ENCODE results near the gene CTCF.

CTCF gene

DNA sequence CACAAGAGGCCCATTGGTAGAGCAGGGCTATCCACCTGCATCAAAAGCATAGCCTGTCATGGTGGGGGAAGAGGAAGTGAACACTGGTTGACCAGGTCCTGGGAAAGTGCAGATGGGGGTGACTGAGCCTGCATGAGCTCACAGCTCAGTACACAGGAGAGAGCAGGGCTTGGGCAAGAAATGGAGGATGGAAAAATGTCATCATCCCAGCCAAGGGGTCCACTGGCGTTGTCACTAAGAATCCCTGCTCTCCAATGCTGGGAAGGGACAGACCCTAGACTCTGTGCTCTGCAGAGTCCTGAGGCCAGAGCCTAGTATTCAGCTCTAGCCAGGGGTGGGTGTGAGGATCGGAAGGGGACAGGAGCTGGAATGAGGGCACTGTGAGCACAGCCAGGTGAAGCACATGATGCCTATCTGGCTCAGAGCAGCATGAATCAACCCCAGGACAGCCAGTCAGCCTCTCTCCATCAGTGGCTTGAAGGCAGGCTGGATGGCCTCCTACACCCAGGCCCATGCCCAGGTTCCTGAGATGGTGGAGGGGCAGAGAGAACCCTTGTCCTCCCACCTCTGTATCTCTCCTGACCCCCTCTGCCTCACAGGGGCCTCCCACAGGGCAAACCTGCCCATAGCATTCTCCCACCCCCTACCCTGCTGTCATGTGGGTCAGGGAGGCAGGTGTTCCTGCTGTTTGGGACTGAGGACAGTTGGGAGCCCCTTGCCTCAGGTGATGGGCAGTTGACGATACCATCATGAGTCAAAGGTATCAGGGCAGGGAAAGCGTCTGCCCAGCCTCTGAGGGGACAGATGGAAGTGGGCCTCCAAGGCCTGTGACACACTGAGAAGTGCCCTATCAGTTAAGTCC is 13.8 kb upstream of the CTCF start:
- DNase-seq, result no peak

DNA sequence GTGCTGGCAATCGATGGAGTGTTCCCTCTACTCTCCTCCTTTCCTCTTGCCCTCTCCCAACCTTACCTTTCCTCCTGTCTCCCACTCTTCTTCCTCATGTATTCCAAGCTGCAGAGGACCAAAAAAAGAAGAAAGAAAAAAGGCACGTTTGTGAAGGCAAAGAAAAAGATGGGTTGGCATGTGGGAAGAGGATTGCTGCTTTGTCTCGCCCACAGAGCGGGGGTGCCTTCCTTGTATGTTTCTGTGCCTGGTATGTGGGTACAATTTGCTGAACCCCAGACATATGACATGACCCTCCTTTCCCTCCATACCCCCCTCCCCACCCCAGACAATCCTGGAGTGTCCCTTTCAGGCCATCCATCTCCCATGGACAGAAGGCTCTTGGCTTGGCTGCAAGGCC is 13.1 kb upstream of the CTCF start:
- DNase-seq, result peak in 2 of 56 donors; percentile 24 to 31

DNA sequence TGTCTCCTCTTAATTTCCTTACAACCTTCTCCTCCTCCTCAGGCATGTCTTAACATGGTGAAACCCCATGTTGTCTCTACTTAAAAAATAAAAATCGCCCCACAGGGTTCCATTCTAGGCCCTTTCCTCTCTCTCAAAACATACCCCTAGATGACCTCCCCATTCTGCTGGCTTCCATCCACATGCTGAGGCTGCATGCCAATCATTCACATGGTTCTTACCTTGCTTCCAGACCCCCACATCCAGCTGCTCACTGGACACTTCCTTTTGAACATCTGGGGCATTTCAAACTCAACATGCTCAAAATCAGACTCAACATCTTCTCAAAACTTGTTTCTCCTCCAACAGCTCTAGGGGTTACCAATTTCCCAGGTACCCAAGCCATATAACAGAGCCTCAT is 12.4 kb upstream of the CTCF start:
- no peak for DNase-seq

DNA sequence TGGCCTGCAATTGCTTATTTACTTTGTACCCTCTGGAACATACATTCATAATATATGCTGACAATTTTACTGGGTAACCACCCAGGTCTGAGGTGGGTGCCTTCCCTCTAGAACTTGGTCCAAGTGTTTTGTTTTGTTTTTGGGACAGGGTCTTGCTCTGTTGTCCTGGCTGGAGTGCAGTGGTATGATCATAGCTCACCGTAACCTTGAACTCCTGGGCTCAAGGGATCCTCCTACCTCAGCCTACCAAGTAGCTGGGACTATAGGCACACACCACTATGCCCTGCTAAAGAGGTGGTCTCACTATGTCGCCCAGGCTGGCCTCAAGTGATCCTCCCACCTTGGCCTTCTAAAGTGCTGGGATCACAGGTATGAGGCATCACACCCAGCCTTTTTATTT is 11.2 kb upstream of the CTCF start:
- DNase-seq, result no peak

DNA sequence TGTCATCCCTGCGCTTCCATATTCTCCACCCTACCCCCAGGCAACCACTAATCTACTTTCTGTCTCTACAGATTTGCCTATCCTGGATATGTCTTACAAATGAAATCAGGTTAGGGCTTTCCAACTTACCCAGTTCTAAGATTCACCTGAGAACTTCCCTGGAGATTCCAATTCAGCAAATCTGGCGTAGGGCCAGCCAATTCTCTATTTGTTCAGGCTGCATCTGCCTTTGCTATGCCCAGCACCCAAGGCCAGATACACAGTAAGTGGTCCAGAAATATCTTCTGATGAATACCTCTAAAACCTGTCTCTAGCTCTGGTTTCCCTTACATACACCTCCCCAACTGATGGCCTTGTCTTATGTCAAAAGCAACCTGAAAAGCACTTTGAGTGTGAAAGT is 10.4 kb upstream of the CTCF start:
- DNase-seq, result no peak

DNA sequence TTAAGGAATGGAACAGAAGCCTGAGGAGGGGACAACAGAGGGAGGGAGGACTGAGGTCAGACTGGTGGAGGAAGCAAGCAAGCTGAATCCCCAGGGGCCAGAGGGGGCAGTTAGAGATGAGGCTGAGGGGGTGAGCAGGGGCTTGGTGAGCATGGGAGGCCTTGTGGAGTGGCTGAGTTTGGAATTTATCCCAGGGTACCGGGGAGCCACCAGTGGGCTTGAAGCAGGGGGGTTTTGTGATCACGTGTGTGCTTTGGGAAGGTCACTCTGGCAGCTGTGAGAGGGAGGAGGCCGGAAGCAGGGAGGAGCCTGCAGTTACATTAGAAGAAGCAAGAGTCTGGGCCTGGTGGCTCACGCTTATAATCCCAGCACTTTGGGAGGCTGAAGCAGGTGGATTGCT is 9.8 kb upstream of the CTCF start:
- no peak for DNase-seq

DNA sequence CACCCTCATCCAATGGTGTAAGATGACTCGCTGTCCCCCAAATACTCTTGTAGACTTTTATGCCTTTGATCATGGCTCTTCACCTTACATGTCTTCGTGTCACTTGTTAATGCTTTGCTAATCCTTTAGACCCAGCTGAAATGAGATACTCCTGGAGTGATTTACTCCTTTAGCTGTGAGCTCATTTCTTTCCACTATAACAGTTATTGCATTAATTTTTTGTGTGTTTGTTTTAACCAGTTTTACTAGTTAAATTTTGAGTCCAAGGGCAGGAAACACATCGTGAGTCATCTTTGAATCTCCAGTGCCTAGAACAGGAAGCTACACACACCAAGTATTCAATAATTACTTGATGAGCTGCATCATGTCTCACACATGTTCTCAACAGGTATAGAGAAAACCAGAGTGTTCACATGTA is 6.5 kb upstream of the CTCF start:
- no peak for DNase-seq

DNA sequence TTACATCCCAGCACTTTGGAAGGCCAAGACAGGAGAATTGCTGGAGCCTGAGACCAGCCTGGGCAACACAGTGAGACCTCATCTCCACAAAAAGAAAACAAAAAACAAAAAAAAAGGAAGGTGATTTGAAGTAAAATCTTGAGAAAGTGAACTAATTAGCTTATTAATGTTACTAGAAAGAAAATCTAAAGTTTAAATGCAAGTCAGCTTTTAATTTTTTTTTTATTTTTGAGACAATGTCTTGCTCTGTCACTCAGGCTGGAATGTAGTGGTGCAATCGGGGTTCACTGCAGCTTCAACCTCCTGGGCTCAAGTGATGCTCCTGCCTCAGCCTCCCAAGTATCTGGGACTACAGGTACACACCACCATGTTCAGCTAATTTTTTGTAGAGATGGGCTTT is 3.5 kb upstream of the CTCF start:
- DNase-seq, result no peak

DNA sequence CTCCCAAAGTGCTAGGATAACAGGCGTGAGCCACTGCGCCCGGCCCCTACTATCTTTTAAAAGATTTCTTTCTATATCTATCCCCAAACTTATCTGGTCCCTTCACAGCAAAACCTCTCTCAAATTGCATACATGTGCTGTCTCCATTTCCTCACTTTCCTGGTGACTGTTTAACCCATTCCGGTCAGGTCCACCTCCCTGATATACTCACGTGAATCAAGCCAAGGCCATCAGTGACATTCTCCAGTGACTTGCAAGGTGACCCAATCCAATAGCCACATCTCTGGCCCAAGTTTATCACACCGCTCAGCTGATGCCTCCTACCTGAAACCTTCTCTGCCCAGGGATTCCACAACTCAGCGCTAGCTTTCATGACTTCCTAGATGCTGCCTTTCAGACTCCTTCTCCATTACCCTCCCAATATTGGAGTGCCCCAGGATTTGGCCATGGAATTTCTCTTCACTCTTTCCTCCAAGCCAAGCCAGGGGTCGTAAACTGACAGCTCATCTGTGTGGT is 1.4 kb upstream of the CTCF start:
- DNase-seq, result no peak

DNA sequence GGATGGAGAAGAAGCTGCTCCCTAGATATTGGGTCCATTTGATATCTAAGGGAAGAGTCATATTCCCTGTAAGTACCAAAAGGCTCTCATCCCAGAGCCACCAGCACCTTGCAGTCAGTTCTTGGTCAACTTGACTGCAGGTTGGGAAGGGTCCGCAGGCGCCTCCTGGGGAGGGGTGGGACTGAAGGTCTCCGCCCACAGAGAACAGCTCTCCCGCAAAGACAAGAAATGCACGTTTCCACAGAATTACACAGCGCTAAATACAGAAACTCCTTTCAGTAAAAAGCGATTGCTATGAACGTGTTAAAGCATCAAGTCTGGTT is 864 bp upstream of the CTCF start:
- DNase-seq, result no peak

DNA sequence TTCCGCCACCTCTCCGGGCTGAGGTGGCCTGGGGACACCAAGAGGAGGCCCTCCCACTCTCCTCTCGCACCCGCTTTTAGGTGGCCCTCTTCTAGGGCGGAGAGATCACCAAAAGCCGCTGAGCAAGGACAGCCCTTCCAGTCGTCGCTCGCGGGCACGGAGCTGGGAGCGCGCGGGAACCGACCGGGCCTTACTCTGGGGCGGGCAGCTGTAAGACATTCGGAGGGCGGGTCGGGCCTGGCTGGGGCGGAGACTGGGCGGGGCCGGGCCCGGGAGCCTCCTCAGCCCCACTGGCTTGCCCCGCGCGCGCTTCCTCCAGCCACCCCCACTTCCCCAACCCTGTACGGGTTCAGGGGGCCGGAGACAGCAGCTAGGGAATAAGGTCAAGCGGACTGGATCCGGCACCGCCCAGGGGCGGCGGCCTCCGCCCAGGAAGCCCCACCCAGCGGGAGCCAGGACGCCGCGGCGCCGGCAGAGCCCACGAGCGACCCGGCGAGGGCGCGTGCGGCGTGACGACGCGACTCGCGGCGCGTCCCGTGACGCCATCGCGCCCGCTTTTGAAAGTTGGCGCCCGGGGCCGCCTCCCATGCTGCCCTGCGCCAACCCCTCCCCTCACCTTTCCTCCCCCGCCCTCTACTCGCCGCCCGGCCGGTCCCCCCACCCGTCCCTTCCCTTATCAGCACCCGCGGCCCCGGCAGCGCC is 351 bp upstream of the CTCF start:
- peak in 55 of 56 donors; percentile 76 to 98 (median 94) for DNase-seq

DNA sequence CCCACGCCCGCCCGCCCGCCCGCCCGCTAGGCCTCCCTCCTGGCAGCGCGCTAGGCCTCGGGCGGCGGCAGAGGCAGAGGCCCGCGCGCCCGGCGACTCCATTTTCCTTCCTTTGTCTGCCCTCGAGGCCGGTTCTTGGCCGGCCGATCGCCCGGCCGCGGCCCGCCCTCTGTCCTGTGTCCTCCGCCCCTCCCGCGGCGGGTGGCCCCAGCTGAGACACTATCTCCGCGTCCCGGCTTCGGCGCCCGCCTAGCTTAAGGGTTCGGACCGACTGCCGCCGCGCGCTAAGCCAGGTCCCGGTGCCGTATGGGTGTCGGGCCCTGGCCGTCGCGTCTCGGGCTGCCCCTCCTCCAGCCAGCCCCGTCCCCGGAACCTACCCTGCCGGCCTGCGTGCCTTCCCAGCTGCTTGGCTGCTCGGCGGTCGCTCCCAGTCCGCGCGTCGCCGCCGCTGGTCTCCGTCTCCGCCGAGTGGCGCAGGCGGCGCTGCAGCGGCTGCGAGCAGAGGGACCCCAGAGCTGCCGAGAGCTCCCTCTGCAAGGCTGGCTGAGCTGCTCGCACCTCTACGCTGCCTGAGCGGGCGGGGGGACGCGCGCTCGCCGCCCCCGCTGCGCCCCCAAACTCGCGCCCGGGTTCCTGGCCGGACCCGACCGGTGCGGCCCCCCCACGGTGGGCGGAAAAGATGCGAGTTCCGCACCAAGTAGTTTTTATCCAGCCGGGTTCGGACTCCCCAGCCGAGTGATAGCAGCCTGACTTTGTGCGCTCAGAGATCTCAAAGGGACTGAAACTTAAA is 787 bp downstream of the CTCF start:
- peak in 44 of 56 donors; percentile 26 to 82 (median 66) for DNase-seq

DNA sequence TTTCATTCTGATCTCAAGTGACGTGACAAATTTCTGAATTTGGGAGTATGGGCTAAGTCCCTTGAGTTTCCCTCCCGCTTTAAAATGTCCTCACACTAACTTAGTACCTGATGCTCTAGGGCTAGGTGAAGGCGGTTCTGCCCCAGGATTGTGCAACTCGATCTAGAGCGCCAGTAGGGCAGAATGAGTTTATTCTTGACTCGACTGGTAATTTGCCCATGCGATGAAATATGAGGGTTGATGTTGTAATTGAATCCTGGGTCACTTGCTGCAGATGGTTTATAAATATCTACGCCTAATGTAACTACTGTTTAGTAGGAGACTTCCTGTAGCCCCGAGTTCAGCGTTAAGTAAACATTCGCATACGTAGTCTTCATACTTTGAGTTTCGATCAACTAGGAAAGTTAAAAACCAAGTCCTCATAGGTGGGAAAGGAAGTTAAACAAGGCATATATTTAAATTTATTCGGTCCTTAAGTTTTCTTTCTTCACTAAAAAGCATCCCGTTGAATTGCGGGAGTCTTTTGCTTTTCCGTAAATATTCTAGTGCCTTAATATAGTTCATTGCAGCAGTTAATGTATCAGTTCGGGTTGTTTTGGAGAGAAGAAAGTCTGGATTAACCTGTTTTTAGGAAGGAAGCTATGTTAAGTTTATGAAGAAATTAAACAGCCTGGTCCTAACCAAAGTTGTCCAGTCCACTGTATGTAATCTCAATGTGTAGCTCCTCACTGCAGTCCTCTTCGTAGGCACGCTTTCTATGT is 1.6 kb downstream of the CTCF start:
- no peak for DNase-seq

DNA sequence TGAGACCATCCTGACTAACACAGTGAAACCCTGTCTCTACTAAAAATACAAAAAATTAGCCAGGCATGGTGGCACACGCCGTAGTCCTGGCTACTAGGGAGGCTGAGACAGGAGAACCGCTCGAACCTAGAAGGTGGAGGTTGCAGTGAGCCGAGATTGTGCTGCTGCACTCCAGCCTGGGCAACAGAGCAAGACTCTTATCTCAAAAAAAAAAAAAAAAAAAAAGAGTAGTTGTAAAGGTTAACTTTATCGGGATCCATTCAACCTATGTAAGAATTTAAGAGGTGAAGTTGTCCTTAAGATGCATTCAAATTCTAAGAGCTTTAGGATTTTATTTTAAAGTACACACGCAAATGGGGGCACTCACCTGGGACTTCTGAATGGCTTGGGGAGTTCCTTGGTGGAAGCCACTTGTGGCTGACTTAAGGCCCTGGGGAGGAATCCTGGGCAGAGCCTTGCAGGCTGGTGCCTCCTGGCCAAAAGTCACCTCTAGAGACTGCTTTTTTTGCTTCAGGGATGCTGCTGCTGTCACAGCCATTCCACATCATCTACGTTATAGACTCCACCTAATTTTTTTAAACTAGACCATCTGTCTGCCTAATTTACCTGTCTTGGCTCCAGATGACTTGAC is 3.3 kb downstream of the CTCF start:
- no peak for DNase-seq

DNA sequence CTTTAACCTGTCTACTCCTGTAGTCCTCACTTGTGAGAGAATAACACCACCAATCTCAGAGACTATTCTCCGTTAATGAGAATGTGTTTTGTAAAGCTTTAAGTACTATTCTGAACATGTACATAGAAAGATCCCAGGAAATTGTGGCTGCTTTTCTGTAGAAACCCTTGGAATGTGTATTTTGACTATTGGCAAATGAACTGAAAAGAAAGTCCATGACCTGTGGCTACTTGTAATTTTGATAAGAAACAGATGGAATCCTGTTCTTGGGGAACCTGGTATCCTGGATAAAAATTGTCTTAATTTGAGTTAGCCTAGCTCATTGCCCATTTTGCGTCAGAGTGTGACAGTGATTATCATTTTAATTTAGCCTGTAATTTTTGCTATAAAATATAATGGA is 9.1 kb downstream of the CTCF start:
- no peak for DNase-seq

DNA sequence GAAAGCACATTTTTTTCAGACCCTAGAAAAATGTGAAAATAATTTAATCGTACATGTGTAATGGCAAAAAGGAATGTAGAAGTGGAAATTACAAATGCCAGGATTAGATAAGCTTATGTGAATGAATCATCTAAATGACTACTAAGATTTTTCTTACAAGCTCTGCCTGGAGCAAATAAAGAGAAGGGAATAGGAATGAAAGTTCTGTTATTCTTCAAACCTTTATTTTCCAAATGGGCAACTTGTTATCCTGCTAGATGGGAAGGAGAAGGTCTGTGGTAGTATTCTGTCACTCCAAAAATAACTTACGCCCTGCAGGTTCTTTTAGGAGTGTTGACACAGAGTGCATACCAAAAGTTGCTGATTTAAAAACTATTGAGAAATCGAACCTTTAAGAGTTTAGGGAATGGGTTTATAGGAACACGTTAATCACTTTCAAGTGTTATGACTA is 9.7 kb downstream of the CTCF start:
- DNase-seq, result no peak

DNA sequence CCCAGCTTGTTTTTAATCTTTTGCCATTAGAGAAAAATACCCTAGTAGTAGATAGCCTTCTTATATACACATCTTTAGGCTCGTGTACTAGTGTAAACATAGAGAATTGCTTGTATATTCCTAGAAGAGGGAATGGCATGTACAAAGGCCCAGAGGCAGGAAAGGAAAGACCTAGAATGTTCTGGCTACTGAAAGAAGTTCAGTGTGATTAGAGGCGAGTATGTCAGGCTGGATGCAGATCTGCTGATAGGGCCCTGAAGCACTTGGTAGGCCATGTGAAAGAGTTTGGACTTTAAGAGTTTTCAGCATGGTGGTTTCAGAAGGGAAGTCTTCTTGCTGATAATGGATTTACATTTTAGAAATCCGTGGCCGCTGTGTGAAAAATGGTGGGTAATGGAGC is 17.4 kb downstream of the CTCF start:
- no peak for DNase-seq

DNA sequence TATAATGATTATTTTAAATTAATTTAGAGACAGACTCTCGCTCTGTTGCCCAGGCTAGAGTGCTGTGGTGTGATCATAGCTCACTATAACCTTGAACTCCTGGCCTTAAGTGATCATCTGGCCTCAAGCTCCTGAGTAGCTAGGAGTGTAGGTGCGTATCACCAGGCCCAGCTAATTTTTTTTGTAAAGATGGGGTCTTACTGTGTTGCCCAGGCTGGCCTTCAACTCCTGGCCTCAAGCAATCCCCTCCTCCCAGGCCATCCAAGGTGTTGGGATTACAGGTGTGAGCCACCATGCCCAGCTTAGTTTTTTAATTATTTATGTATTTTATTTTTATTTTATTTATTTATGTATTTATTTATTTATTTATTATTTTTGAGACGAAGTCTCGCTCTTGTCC is 17.9 kb downstream of the CTCF start:
- DNase-seq, result no peak

DNA sequence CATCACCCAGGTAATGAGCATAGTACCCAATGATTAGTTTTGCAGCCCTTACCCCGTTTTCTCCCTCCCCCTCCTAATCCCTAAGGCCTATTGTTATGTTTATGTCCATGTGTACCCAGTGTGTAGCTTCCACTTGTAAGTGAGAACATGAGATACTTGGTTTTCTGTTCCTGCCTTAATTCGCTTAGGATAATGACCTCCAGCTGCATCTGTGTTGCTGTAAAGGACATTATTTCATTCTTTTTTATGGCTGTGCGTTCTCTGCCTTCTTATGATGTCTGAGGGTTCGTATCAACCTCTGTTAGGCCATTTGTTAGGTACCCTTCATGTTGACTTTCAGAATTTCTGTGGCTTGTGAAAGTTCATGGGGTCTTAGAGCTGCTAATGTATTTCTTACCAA is 31.0 kb downstream of the CTCF start:
- no peak for DNase-seq

DNA sequence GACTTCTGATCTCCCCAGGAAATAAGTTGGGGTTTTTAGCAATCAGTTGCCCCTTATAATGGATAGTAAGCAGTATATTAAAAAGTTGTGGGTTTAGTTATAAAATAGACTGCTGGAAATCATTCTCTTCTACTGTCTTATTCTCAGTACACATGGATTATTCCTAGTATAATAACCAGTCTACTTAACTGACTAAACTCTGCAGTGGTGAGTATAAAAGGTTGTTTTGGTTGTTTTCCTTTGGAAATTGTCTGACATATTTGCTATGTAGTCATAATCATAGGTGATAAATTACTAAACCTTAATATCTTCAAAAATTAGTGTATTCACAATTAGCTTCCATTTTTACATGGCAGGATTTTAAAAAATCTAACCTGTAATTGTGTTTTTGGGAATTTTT is 31.4 kb downstream of the CTCF start:
- DNase-seq, result no peak

All from nucleus accumbens (tissue), 56 donors.